HCT116 (cell line): ENCODE data around the gene GFM1.

ENCODE experiments used
- ATF3 ChIP-seq: IDR thresholded peaks from 2 replicates; pipeline ENCODE4 v1.6.1; 2012
- CEBPB ChIP-seq: IDR thresholded peaks from 2 replicates; pipeline ENCODE4 v1.6.1; 2012; ENCODE audit warnings: low read depth
- CTCF ChIP-seq, 3 experiments: fragments of 200-600 bp in 1 of 3; sonication (generic) in 1 of 3; IDR thresholded peaks in 2 of 3; conservative IDR thresholded peaks in 1 of 3; 2 replicates each; pipeline ENCODE4 v1.5.1; 2012 to 2017; ENCODE audit warnings: low read depth in 2 of 3, low read length in 2 of 3, antibody characterized with exemption in 1 of 3, borderline replicate concordance in 1 of 3, control low read depth in 1 of 3, mild to moderate bottlenecking in 1 of 3, mixed read lengths in 1 of 3, mixed run types in 1 of 3, moderate library complexity in 1 of 3; ENCODE audit not compliant: insufficient read depth in 1 of 3
- EZH2 ChIP-seq: fragments of 200-600 bp; sonication (generic); IDR thresholded peaks from 2 replicates; pipeline ENCODE4 v1.6.1; 2017; ENCODE audit warnings: antibody characterized with exemption, mixed run types
- EZH2phosphoT487 ChIP-seq: fragments of 200-600 bp; IDR thresholded peaks from 2 replicates; pipeline ENCODE4 v1.6.1; 2018; ENCODE audit warnings: antibody characterized with exemption, borderline replicate concordance
- MAX ChIP-seq: IDR thresholded peaks from 2 replicates; pipeline ENCODE4 v1.6.1; 2012
- POLR2A ChIP-seq: IDR thresholded peaks from 2 replicates; pipeline ENCODE4 v1.7.0; 2011; ENCODE audit warnings: borderline replicate concordance; ENCODE audit not compliant: insufficient read depth, insufficient read length; ENCODE audit errors: extremely low read depth
- POLR2AphosphoS5 ChIP-seq: IDR thresholded peaks from 2 replicates; pipeline ENCODE4 v1.6.1; 2011; ENCODE audit warnings: mild to moderate bottlenecking, low read depth, low read length, moderate library complexity
- RAD21 ChIP-seq: IDR thresholded peaks from 2 replicates; pipeline ENCODE4 v1.6.1; 2012; ENCODE audit warnings: low read depth, mild to moderate bottlenecking
- REST ChIP-seq: IDR thresholded peaks from 2 replicates; pipeline ENCODE4 v1.6.1; 2012; ENCODE audit warnings: low read depth
- SIN3A ChIP-seq: IDR thresholded peaks from 2 replicates; pipeline ENCODE4 v1.6.1; 2012; ENCODE audit warnings: low read depth
- SRF ChIP-seq: IDR thresholded peaks from 2 replicates; pipeline ENCODE4 v1.6.1; 2012; ENCODE audit warnings: low read depth

DNA sequence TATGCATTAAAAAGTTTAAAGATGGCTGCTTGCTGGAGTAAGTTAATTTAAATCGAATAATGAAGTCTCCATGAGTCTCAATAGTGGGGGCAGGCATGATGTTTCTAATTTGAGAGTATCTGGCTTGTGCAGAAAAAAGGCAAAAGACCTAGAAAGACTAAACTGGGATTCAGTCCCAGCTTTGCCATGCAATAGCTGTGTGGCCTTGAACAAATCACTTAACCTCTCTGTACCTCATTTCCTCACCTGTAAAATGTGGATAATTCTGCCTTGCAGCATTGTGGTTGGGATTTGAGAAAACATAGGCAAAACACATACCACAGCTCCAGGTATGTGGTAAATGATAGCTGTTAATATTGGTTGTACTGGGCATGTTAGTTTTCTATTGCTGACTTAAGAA lies 19.5 kb downstream of the GFM1 start:
- TF ChIP-seq RAD21 = no peak
- no peak for TF ChIP-seq CTCF (IDR thresholded peaks at IDR 0.05 in 2 of 3, conservative IDR thresholded peaks at IDR 0.05 in 1 of 3; ENCODE audit: borderline replicate concordance in 1 of 3, insufficient read depth in 1 of 3, low read depth in 2 of 3, low read length in 2 of 3)
- no peak for TF ChIP-seq POLR2AphosphoS5
- no peak for TF ChIP-seq SIN3A
- no peak for TF ChIP-seq REST
- no peak for TF ChIP-seq SRF
- no peak for TF ChIP-seq ATF3
- TF ChIP-seq POLR2A = no peak
- TF ChIP-seq MAX = no peak
- no peak for TF ChIP-seq EZH2
- no peak for TF ChIP-seq CEBPB
- no peak for TF ChIP-seq EZH2phosphoT487
